Islet of Langerhans (tissue), 1 donor: ENCODE data around the gene CCDC198.

Experiments used
- FAIRE-seq: peaks from one replicate; lab custom pipeline; 2011; peaks lifted over from hg19 to GRCh38; lab: Jason Lieb, UNC

Gene CCDC198

GRCh38 chr14:57464008-57464730 lies 29.5 kb downstream of the CCDC198 start:
- no peak for FAIRE-seq

- no peak for FAIRE-seq
Measured at GRCh38 chr14:57462551-57462950, 31.1 kb downstream of the CCDC198 start.

GRCh38 chr14:57461777-57462320 lies 31.8 kb downstream of the CCDC198 start:
- no peak for FAIRE-seq

- FAIRE-seq, result no peak
Measured at GRCh38 chr14:57435923-57436322, 57.7 kb downstream of the CCDC198 start.

GRCh38 chr14:57420986-57421385 lies 72.7 kb downstream of the CCDC198 start:
- FAIRE-seq, result no peak

- FAIRE-seq, result no peak
Measured at GRCh38 chr14:57420033-57420432, 73.6 kb downstream of the CCDC198 start.
